C4-2B (cell line): Measurements from ENCODE around the gene FGF1.

Experiments used
- H3K27ac ChIP-seq: fragments of 450-650 bp; 2 replicates; pipeline ENCODE4 v1.5.1; 2017
- ZFX ChIP-seq: fragments of 450-650 bp; IDR thresholded peaks from 2 replicates; pipeline ENCODE4 v1.6.1; 2017
- TF ChIP-seq, protein P1 (sequence below): fragments of 450-650 bp; conservative IDR thresholded peaks from 2 replicates; pipeline ENCODE4 v1.5.1; 2017; ENCODE audit warnings: mild to moderate bottlenecking

FGF1 gene

DNA sequence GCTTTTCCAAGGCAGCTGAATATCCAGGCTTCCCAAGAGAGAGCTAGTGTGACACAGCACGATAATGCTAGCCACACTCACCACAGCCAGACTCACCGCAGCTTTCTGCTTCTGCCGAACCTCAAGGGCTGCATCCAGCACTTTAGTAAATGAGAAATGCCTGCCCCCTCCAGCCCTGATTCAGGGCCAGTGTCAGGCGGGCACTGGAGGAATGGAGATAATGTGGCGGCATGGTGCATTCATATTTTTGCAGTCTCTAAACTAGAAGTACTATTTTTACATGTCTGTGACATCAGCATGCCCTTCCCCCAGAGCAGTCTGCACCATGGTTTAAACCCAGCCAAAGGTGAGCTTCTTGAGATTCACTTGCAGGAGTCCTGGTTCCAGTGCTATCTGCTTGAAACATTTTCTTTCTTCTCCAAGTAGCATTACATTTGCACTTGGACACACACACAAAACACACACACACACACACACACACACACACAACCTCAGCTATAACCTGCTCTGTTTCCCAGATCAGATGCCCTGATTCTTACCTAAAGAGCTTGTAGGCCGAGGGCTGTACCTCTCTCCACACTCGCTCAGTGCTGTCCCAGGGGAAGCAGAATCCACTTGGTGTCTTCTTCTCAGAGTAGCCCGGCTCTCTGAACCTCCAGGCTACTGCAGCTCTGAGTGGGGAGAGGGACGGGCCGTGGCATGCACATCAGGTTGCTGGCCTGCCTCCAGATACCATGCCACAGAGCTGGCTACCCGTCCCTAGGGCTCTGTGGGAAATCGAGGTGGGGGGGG, at the start of gene FGF1:
TSS of gene FGF1 (minus strand) at position 673 of the 792 bp plus-strand sequence. CDS start 71,963 bp downstream, outside the sequence.
- no peak for TF ChIP-seq ZFX
- H3K27ac ChIP-seq, result no peak within 1 kb of the TSS

DNA sequence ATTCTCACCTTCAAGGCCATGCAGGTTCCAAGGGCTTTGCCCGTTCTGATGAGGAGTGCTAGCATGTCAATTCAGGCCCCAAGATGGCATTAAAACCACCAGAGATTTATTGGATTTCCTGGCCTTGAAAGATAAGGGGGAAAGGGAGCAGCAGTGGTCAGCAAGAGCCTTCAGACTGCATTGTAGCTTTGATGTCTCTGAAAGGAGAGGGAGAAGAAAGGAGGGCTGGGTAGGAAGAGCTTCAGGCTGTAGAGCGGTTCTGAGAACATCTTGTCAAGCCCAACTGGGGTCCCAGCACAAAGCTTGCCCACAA, 41.8 kb upstream of the FGF1 start:
- H3K27ac ChIP-seq, result no peak overlapping the region
- TF ChIP-seq ZFX, result no peak
- TF ChIP-seq, protein P1, sequence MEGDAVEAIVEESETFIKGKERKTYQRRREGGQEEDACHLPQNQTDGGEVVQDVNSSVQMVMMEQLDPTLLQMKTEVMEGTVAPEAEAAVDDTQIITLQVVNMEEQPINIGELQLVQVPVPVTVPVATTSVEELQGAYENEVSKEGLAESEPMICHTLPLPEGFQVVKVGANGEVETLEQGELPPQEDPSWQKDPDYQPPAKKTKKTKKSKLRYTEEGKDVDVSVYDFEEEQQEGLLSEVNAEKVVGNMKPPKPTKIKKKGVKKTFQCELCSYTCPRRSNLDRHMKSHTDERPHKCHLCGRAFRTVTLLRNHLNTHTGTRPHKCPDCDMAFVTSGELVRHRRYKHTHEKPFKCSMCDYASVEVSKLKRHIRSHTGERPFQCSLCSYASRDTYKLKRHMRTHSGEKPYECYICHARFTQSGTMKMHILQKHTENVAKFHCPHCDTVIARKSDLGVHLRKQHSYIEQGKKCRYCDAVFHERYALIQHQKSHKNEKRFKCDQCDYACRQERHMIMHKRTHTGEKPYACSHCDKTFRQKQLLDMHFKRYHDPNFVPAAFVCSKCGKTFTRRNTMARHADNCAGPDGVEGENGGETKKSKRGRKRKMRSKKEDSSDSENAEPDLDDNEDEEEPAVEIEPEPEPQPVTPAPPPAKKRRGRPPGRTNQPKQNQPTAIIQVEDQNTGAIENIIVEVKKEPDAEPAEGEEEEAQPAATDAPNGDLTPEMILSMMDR, result no peak

DNA sequence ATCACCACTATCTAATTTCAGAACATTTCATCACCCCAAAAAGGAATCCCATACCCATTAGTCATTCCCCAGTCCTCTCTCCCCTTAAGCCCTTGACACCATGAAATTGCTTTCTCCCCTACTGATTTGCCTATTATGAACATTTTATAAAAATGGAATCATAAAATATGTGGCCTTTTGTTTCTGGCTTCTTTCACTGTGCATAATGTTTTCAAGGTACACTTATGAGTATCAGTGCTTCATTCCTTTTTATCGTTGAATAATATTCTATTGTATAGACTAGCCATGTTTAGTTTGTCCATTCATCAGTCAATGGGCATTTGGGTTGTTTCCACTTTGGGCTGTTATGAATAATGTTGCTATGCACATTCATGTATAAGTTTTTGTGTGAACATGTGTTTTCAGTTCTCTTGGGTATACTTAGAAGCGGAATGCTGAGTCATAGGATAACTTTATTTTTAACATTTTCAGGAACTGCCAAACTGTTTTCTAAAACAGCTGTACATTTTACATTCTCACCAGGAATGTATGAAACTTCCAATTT, 40.4 kb upstream of the FGF1 start:
- no peak for TF ChIP-seq ZFX
- TF ChIP-seq, protein P1, result no peak
- H3K27ac ChIP-seq, result no peak overlapping the region

DNA sequence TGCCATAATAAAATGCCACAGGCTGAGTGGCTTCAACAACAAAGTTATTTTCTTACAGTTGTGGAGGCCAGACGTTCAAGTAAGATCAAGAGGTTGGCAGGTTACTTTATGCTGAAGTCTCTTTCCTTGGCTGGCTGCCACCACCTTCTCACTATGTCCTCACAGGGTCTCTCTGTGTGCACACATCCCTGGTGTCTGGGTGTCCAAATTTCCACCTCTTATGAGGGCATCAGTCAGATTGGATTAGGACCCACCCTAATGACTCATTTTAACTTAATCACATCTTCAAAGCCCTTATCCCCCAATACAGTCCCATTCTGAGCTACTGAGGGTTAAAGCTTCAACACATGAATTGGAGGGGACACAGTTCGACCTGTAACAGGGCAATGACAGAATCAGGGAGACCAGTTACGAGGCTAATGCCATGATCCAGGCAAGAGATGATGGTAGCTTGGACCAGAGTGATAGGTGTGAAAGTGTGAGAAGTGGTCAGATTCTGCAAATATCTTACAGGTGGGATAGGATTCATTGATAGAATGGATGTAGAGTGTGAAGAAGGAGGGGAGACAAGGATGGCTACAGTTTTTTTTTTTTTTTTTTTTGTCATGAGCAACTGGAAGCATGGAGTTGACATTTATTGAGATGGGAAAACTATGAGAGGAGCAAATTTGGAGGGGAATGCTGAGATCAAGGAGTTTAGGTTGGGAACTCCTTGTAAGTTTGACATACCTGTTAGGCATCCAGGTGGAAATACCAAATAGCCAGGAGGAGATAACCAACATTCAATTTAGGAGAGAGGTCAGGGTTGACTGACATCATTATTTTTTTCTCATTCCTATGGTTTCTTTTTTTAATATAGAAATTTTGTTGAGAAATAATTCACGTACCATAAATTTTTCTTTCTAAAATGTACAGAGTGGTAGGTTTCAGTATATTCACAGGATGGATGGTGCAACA, 39.6 kb upstream of the FGF1 start:
- H3K27ac ChIP-seq, result no peak overlapping the region
- TF ChIP-seq, protein P1, result no peak
- TF ChIP-seq ZFX, result no peak

DNA sequence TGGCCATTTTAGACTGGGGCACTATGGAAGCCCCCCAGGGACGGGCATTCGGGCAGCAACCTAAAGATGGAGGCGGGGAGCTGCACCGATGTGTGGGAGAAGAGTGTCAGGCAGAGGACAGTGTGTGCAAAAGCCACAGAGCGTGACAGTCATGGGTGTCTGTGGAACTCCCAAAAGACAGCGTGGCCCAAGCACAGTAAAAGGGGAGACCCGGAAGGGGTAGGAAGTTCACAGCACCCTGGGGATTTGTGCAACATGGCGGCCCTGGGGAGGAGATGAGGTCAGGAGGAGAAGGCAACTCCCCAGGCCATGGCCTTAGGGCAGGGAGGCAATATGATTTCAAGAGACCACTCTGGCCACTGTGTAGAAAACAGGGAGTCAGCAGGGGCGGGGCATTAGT, 38.9 kb upstream of the FGF1 start:
- TF ChIP-seq ZFX, result no peak
- TF ChIP-seq, protein P1, result no peak
- H3K27ac ChIP-seq, result no peak overlapping the region

DNA sequence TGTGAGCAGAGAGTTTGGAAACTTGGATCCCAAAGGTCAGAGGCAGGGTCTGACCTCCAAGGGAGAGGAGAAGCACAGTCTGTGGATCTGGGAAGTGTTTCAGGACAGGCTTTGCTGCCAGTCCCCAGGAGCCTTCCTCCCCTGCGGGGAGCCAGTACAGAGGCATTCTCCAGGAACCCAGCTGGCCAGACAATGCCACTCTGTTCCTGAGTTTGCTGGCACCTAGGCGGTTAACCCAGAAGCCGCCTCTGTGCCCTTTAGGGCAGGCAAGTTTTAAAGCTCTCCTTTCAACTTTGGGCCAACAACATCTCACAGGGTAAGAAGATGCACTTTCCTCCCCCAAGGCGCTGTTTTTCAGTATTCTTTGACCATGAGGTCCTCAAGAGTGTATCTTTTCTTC, 37.0 kb upstream of the FGF1 start:
- no peak overlapping the region for H3K27ac ChIP-seq
- TF ChIP-seq ZFX, result no peak
- TF ChIP-seq, protein P1, result no peak

DNA sequence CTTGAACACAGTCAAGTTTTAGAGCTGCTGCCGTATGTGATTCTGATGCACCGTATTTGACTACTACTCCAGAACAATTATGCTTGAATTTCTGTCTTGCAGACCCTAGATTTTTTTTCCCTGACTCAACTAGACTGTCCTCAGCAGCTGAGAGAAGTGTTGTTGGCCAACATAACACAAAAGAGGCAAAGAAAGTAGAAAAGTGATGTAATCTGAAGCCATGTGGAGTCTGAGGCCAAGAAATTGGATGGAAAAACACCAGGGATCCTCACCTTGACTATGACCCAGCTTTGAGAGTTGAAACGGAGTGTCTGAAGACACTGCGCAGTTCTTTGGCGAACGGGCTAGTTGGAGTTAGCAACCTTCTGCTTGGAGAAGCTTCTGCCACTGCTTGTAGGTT, 36.3 kb upstream of the FGF1 start:
- TF ChIP-seq ZFX, result no peak
- TF ChIP-seq, protein P1, result no peak
- no peak overlapping the region for H3K27ac ChIP-seq
